Prostate gland (tissue), 2 donors: Measurements from ENCODE around the gene RPN2. TPM values are rescaled to one million over a fixed set of nuclear protein-coding genes. Genes with fewer than 3 reads are reported as not detected.

ENCODE experiments used
- DNase-seq: peaks from one replicate; pipeline ENCODE4 v3.0.0-alpha.2; 2019; ENCODE audit warnings: low spot score
- H3K27ac ChIP-seq, 2 donors: fragments of 200-600 bp; sonication (generic); 2 replicates each; pipeline ENCODE4 v1.5.1; 2017 to 2019
- H3K27me3 ChIP-seq: fragments of 200-600 bp; sonication (generic); replicated peaks from 2 replicates; pipeline ENCODE4 v1.5.1; 2019; ENCODE audit not compliant: insufficient read depth
- H3K36me3 ChIP-seq, 2 donors: fragments of 200-600 bp; sonication (generic); 1 replicate in 1 of 2; 2 replicates in 1 of 2; pipeline versions ENCODE4 v1.5.1 to v1.8.1; 2017 to 2019
- H3K4me1 ChIP-seq: fragments of 200-600 bp; sonication (generic); replicated peaks from 2 replicates; pipeline ENCODE4 v1.5.1; 2019
- H3K4me3 ChIP-seq, 2 donors: fragments of 200-600 bp; sonication (generic); 2 replicates each; pipeline ENCODE4 v1.5.1; 2017 to 2019
- H3K9me3 ChIP-seq: fragments of 200-600 bp; sonication (generic); 2 replicates; pipeline ENCODE4 v1.5.1; 2017
- CTCF ChIP-seq, 4 experiments: fragments of 200-600 bp in 2 of 4; fragments of 450-650 bp in 2 of 4; sonication (generic) in 2 of 4; IDR thresholded peaks; 1 replicate in 3 of 4; 2 replicates in 1 of 4; pipeline ENCODE4 v1.5.1; 2016 to 2019; ENCODE audit warnings: antibody characterized with exemption in 4 of 4, mild to moderate bottlenecking in 2 of 4, moderate library complexity in 2 of 4
- POLR2A ChIP-seq: fragments of 450-650 bp; IDR thresholded peaks from one replicate; pipeline ENCODE4 v1.6.1; 2016; ENCODE audit warnings: antibody characterized with exemption, mild to moderate bottlenecking
- POLR2AphosphoS5 ChIP-seq: sonication (generic); formaldehyde crosslinking; IDR thresholded peaks from one replicate; pipeline ENCODE4 v1.6.1; 2017; ENCODE audit warnings: antibody characterized with exemption
- WGBS: methylation state at CpG from one replicate; pipeline ENCODE4 v1.1.5; 2018; 5-methylcytosine and 5-hydroxymethylcytosine counted together
- intact Hi-C: fragments of 100-400 bp; cut with DNase I; formaldehyde crosslinking; loops from one replicate; pipeline ENCODE4 v1.14.2; 2022
- total RNA-seq, 2 donors: library from RNA; depleted of rRNA; stranded (reverse); fragments of >200 nt; gene quantifications; one replicate each; pipeline ENCODE4 v1.1.0, GENCODE V29; 2016

RPN2 gene
- total RNA-seq, 2 donors from 2014 or later = 246 to 267 TPM

- no peaks in the 10 kb centered on the region for H3K9me3 ChIP-seq
- intact Hi-C loops = no loop called here
- H3K27ac ChIP-seq = no peak overlapping the region
- peaks cover 0 to 9% of the 10 kb centered on the region in 2 donors for H3K36me3 ChIP-seq
- no peaks in the 10 kb centered on the region for H3K27me3 ChIP-seq
- TF ChIP-seq CTCF (IDR thresholded peaks at IDR 0.05) (no peak), POLR2A (no peak), POLR2AphosphoS5 (no peak)
- 64% methylated on average over 10 of the region's 10 CpGs for WGBS
- DNase-seq = no peak
- no peaks in the 10 kb centered on the region for H3K4me1 ChIP-seq
- no peak overlapping the region for H3K4me3 ChIP-seq
Observed at GRCh38 chr20:37219751-37220668, 40.9 kb downstream of the RPN2 start.

DNA sequence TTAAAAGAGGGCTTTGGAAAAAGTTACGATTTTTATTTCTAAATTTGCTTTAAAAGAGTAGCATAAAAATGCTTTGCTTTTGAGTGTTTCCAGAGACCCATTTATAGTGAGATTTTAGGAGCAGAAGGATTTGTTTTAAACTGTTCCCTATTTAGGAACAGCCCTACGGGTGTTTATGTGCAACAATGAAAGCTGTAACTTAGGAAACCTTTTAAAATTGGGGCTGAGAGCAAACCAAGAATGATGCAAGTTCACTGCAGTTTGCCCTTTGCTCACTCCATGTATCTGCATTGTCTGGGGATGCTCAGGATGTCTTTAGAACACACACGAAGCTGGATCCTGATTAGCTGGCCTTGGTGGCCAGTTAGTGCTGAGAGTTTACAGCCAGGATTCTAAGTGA lies 41.6 kb downstream of the RPN2 start:
- no peak for TF ChIP-seq POLR2A
- TF ChIP-seq CTCF (IDR thresholded peaks at IDR 0.05) = no peak
- no peak for TF ChIP-seq POLR2AphosphoS5
- H3K36me3 ChIP-seq = peaks cover 0 to 9% of the 10 kb centered on the region in 2 donors
- H3K27me3 ChIP-seq = no peaks in the 10 kb centered on the region
- intact Hi-C loops = no loop called here
- H3K9me3 ChIP-seq = no peaks in the 10 kb centered on the region
- H3K4me3 ChIP-seq = no peak overlapping the region
- H3K4me1 ChIP-seq = no peaks in the 10 kb centered on the region
- 40% methylated on average over 3 of the region's 3 CpGs for WGBS
- no peak overlapping the region for H3K27ac ChIP-seq
- no peak for DNase-seq

GRCh38 chr20:37222086-37222485 lies 43.0 kb downstream of the RPN2 start:
- Histone ChIP-seq H3K27ac (no peak overlapping the region), H3K4me3 (no peak overlapping the region), H3K36me3 (peaks cover 0 to 9% of the 10 kb centered on the region in 2 donors), H3K27me3 (no peaks in the 10 kb centered on the region), H3K4me1 (no peaks in the 10 kb centered on the region), H3K9me3 (no peaks in the 10 kb centered on the region)
- TF ChIP-seq CTCF (IDR thresholded peaks at IDR 0.05) = no peak
- TF ChIP-seq POLR2A = no peak
- no peak for TF ChIP-seq POLR2AphosphoS5
- 89% methylated on average over 4 of the region's 4 CpGs for WGBS
- no peak for DNase-seq
- intact Hi-C loops = no loop called here

DNA sequence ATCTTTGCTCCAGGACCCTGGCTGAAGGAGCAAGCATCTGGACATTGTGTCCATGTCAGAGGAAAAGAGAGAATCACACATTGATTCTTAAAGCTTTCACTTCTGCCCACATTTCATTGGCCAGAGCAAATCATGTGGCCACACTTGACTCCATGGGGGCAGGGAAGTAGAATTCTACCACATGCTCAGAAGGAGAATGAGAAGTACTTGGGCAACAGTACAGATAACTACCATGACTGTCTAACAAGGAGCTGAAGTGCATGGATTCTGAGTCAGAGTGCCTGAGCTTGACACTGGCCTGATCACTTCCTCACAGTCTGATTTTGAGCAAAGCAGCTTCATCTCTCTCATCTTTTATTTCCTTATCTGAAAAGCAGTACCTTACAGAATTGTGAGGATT lies 43.9 kb downstream of the RPN2 start:
- no peaks in the 10 kb centered on the region for H3K27me3 ChIP-seq
- H3K36me3 ChIP-seq = peaks cover 0 to 9% of the 10 kb centered on the region in 2 donors
- H3K9me3 ChIP-seq = no peaks in the 10 kb centered on the region
- intact Hi-C loops = no loop called here
- no peaks in the 10 kb centered on the region for H3K4me1 ChIP-seq
- H3K4me3 ChIP-seq = no peak overlapping the region
- DNase-seq = no peak
- no peak overlapping the region for H3K27ac ChIP-seq
- TF ChIP-seq CTCF (IDR thresholded peaks at IDR 0.05) = no peak
- TF ChIP-seq POLR2A = no peak
- no peak for TF ChIP-seq POLR2AphosphoS5

DNA sequence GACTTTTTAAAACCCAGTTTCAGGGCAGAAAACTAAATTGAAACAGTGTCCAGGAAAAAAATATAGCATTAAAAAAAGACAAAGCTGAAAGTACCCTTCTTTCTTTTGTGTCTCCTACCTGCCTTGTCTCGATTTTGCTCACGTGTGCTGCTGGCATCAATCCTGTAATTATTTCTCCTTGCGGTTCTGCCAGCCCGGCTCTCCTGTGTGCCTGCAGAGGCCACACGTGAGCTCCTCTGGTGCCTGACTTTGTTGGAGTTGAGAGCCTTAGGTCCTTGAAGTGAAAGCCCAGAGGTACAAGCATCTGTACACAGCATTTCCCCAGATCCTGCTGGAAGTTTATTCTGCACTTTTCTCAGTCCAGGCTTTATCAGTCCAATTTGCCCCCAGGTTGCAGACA lies 46.0 kb downstream of the RPN2 start:
- WGBS = 50% methylated on average over 5 of the region's 5 CpGs
- TF ChIP-seq POLR2A = no peak
- TF ChIP-seq CTCF (IDR thresholded peaks at IDR 0.05) = no peak
- no peak for TF ChIP-seq POLR2AphosphoS5
- Histone ChIP-seq H3K4me3 (no peak overlapping the region), H3K4me1 (no peaks in the 10 kb centered on the region), H3K36me3 (peaks cover 0 to 22% of the 10 kb centered on the region in 2 donors), H3K27ac (no peak overlapping the region), H3K27me3 (no peaks in the 10 kb centered on the region), H3K9me3 (no peaks in the 10 kb centered on the region)
- DNase-seq = no peak
- intact Hi-C loops = no loop called here
